ENCODE measurements around the gene RPL41.

GRCh38 chr12:56134897-56135296, 18.5 kb downstream of the RPL41 start:
- TF ChIP-seq CTCF (conservative IDR thresholded peaks at IDR 0.05; ENCODE audit: low read depth, low read length) (no peak), EZH2phosphoT487 (IDR thresholded peaks at IDR 0.05; ENCODE audit: borderline replicate concordance, low read length) (no peak), EZH2 (IDR thresholded peaks at IDR 0.05; ENCODE audit: low read length, unreplicated experiment) (no peak)
